Measurements from ENCODE around the gene SLC6A17.

SLC6A17 gene

GRCh38 chr1:110223127-110223526, 72.8 kb downstream of the SLC6A17 start:
- no peak for DNase-seq (ENCODE audit: low spot score)

- no peak for DNase-seq (ENCODE audit: low spot score)
These were observed 73.3 kb downstream of the SLC6A17 start for GRCh38 chr1:110223581-110223980.

GRCh38 chr1:110224240-110224995, 74.1 kb downstream of the SLC6A17 start:
- DNase-seq (ENCODE audit: low spot score) = no peak

GRCh38 chr1:110225212-110225611, 74.9 kb downstream of the SLC6A17 start:
- no peak for DNase-seq (ENCODE audit: low spot score)

- DNase-seq (ENCODE audit: low spot score) = no peak
These were observed 75.6 kb downstream of the SLC6A17 start for GRCh38 chr1:110225756-110226404.

- DNase-seq (ENCODE audit: low spot score) = no peak
These were observed 77.5 kb downstream of the SLC6A17 start for GRCh38 chr1:110227774-110228173.

- no peak for DNase-seq (ENCODE audit: low spot score)
These were observed 78.1 kb downstream of the SLC6A17 start for GRCh38 chr1:110228381-110228780.

- no peak for DNase-seq (ENCODE audit: low spot score)
These were observed 78.6 kb downstream of the SLC6A17 start for GRCh38 chr1:110228869-110229268.

- no peak for DNase-seq (ENCODE audit: low spot score)
These were observed 79.2 kb downstream of the SLC6A17 start for GRCh38 chr1:110229348-110230001.

GRCh38 chr1:110230381-110231199, 80.3 kb downstream of the SLC6A17 start:
- no peak for DNase-seq (ENCODE audit: low spot score)

GRCh38 chr1:110233861-110234260, 83.6 kb downstream of the SLC6A17 start:
- DNase-seq (ENCODE audit: low spot score) = no peak

GRCh38 chr1:110234691-110235090, 84.4 kb downstream of the SLC6A17 start:
- DNase-seq (ENCODE audit: low spot score) = no peak

GRCh38 chr1:110235181-110235833, 85.0 kb downstream of the SLC6A17 start:
- no peak for DNase-seq (ENCODE audit: low spot score)

- DNase-seq (ENCODE audit: low spot score) = peak; percentile 80
These were observed 85.8 kb downstream of the SLC6A17 start for GRCh38 chr1:110235834-110236682.

GRCh38 chr1:110237386-110238152, 87.3 kb downstream of the SLC6A17 start:
- no peak for DNase-seq (ENCODE audit: low spot score)

GRCh38 chr1:110239441-110240430, 89.4 kb downstream of the SLC6A17 start:
- DNase-seq (ENCODE audit: low spot score) = no peak

GRCh38 chr1:110240476-110241210, 90.3 kb downstream of the SLC6A17 start:
- DNase-seq (ENCODE audit: low spot score) = no peak

GRCh38 chr1:110241516-110241915, 91.2 kb downstream of the SLC6A17 start:
- DNase-seq (ENCODE audit: low spot score) = no peak

Measured in AG20443 (cell line).